ENCODE measurements around the gene HMGN4. TPM values are rescaled to one million over a fixed set of nuclear protein-coding genes. Genes with fewer than 3 reads are reported as not detected.
A peak's percentile ranks its signal among the peaks of the same experiment; 100 is the strongest.

The HMGN4 gene
- polyA plus RNA-seq (2013), result 61.9 TPM

- H3K4me1 ChIP-seq (ENCODE audit: control extremely low read depth in 1 of 4, control insufficient read depth in 4 of 4, insufficient read depth in 4 of 4, low read length in 3 of 4), result peaks cover 12 to 44% (median 33%) of the 10 kb centered on the region in 4 experiments
- ChIA-PET CTCF (interaction anchor here (0.7 to 2.3 kb wide), 9 partner anchors 11 to 197 kb away, joined by 3 to 6 read pairs (median 4); partner anchors contain the start of gene BTN1A1), POLR2A (interaction anchor here (0.7 to 0.9 kb wide), 2 partner anchors 9 to 30 kb away, joined by 3 read pairs; no protein-coding TSS in a partner anchor)
Observed at GRCh38 chr6:26537846-26538571, at the start of gene HMGN4. HMGN4 (plus strand) TSS chr6:26538366; CDS start chr6:26545207, 6,841 bp downstream.

GRCh38 chr6:26489996-26490964 is 47.9 kb upstream of the HMGN4 start:
- H3K9me3 ChIP-seq (ENCODE audit: control extremely low read depth in 1 of 5, control insufficient read depth in 4 of 5, insufficient read depth in 2 of 5, low read depth in 1 of 5, low read length in 4 of 5), result peaks cover 2 to 10% (median 3%) of the 10 kb centered on the region in 5 experiments
- no peak overlapping the region for H3K4me3 ChIP-seq (ENCODE audit: control insufficient read depth in 1 of 7, extremely low read depth in 1 of 7, insufficient read depth in 4 of 7, low read depth in 2 of 7, low read length in 6 of 7)
- ChIA-PET POLR2A (interaction anchor here (0.6 kb wide), 1 partner anchor 134 kb away, joined by 4 read pairs; no protein-coding TSS in a partner anchor), CTCF (interaction anchor here (0.9 to 2.9 kb wide), 8 partner anchors 8 to 149 kb away, joined by 3 to 10 read pairs (median 4); no protein-coding TSS in a partner anchor)
- no peak for DNase-seq
- H3K36me3 ChIP-seq (ENCODE audit: control insufficient read depth in 4 of 4, insufficient read depth in 4 of 4, low read length in 3 of 4), result no peaks in the 10 kb centered on the region
- no peak overlapping the region for H3K27ac ChIP-seq (ENCODE audit: insufficient read depth in 1 of 2, low read depth in 1 of 2, low read length in 2 of 2, poor library complexity in 1 of 2, severe bottlenecking in 2 of 2)
- peaks cover 0 to 17% (median 11%) of the 10 kb centered on the region in 4 experiments for H3K4me1 ChIP-seq (ENCODE audit: control extremely low read depth in 1 of 4, control insufficient read depth in 4 of 4, insufficient read depth in 4 of 4, low read length in 3 of 4)
- H3K27me3 ChIP-seq (replicated peaks in 2 of 5; ENCODE audit: control insufficient read depth in 4 of 5, insufficient read depth in 5 of 5, low read length in 4 of 5), result no peaks in the 10 kb centered on the region
- 100% methylated on average over 5 of the region's 8 CpGs for WGBS (ENCODE audit: insufficient coverage)

More at GRCh38 chr6:26537846-26538571, at the start of gene HMGN4:
- DNase-seq, result peak; percentile 92 to 96 (median 96)
- Histone ChIP-seq H3K36me3 (ENCODE audit: control insufficient read depth in 4 of 4, insufficient read depth in 4 of 4, low read length in 3 of 4) (peaks cover 3% of the 10 kb centered on the region in 4 experiments), H3K9me3 (ENCODE audit: control extremely low read depth in 1 of 5, control insufficient read depth in 4 of 5, insufficient read depth in 2 of 5, low read depth in 1 of 5, low read length in 4 of 5) (no peaks in the 10 kb centered on the region), H3K4me3 (ENCODE audit: control insufficient read depth in 1 of 7, extremely low read depth in 1 of 7, insufficient read depth in 4 of 7, low read depth in 2 of 7, low read length in 6 of 7) (peak within 1 kb of the TSS; percentile 93 to 100 (median 96)), H3K27ac (ENCODE audit: insufficient read depth in 1 of 2, low read depth in 1 of 2, low read length in 2 of 2, poor library complexity in 1 of 2, severe bottlenecking in 2 of 2) (peak within 1 kb of the TSS; percentile 70 to 88), H3K27me3 (replicated peaks in 2 of 5; ENCODE audit: control insufficient read depth in 4 of 5, insufficient read depth in 5 of 5, low read length in 4 of 5) (no peaks in the 10 kb centered on the region)
- WGBS (ENCODE audit: insufficient coverage), result under 1% methylated on average over 39 of the region's 49 CpGs

- Histone ChIP-seq H3K27ac (ENCODE audit: insufficient read depth in 1 of 2, low read depth in 1 of 2, low read length in 2 of 2, poor library complexity in 1 of 2, severe bottlenecking in 2 of 2) (no peak overlapping the region), H3K4me3 (ENCODE audit: control insufficient read depth in 1 of 7, extremely low read depth in 1 of 7, insufficient read depth in 4 of 7, low read depth in 2 of 7, low read length in 6 of 7) (no peak overlapping the region), H3K9me3 (ENCODE audit: control extremely low read depth in 1 of 5, control insufficient read depth in 4 of 5, insufficient read depth in 2 of 5, low read depth in 1 of 5, low read length in 4 of 5) (peaks cover 2 to 10% (median 3%) of the 10 kb centered on the region in 5 experiments), H3K36me3 (ENCODE audit: control insufficient read depth in 4 of 4, insufficient read depth in 4 of 4, low read length in 3 of 4) (no peaks in the 10 kb centered on the region), H3K4me1 (ENCODE audit: control extremely low read depth in 1 of 4, control insufficient read depth in 4 of 4, insufficient read depth in 4 of 4, low read length in 3 of 4) (peaks cover 0 to 4% (median 2%) of the 10 kb centered on the region in 4 experiments), H3K27me3 (replicated peaks in 2 of 5; ENCODE audit: control insufficient read depth in 4 of 5, insufficient read depth in 5 of 5, low read length in 4 of 5) (no peaks in the 10 kb centered on the region)
- WGBS (ENCODE audit: insufficient coverage), result 100% methylated on average over 4 of the region's 5 CpGs
- no peak for DNase-seq
- ChIA-PET POLR2A (no interaction called here), CTCF (interaction anchor here (0.9 to 5.1 kb wide), 5 partner anchors 11 to 150 kb away, joined by 3 to 32 read pairs (median 4); no protein-coding TSS in a partner anchor)
Observed at GRCh38 chr6:26491604-26492003, 46.6 kb upstream of the HMGN4 start.

- POLR2A ChIA-PET, result no interaction called here
- CTCF ChIA-PET, result interaction anchor here (0.6 to 5.1 kb wide), 5 partner anchors 8 to 1294 kb away, joined by 3 to 32 read pairs (median 4); no protein-coding TSS in a partner anchor
Observed at GRCh38 chr6:26493258-26493657, 44.9 kb upstream of the HMGN4 start.

GRCh38 chr6:26494117-26494516 is 44.0 kb upstream of the HMGN4 start:
- Histone ChIP-seq H3K36me3 (ENCODE audit: control insufficient read depth in 4 of 4, insufficient read depth in 4 of 4, low read length in 3 of 4) (no peaks in the 10 kb centered on the region), H3K4me3 (ENCODE audit: control insufficient read depth in 1 of 7, extremely low read depth in 1 of 7, insufficient read depth in 4 of 7, low read depth in 2 of 7, low read length in 6 of 7) (no peak overlapping the region), H3K4me1 (ENCODE audit: control extremely low read depth in 1 of 4, control insufficient read depth in 4 of 4, insufficient read depth in 4 of 4, low read length in 3 of 4) (peaks cover 0 to 10% (median 2%) of the 10 kb centered on the region in 4 experiments), H3K27me3 (replicated peaks in 2 of 5; ENCODE audit: control insufficient read depth in 4 of 5, insufficient read depth in 5 of 5, low read length in 4 of 5) (no peaks in the 10 kb centered on the region), H3K9me3 (ENCODE audit: control extremely low read depth in 1 of 5, control insufficient read depth in 4 of 5, insufficient read depth in 2 of 5, low read depth in 1 of 5, low read length in 4 of 5) (no peaks in the 10 kb centered on the region), H3K27ac (ENCODE audit: insufficient read depth in 1 of 2, low read depth in 1 of 2, low read length in 2 of 2, poor library complexity in 1 of 2, severe bottlenecking in 2 of 2) (no peak overlapping the region)
- POLR2A ChIA-PET, result no interaction called here
- WGBS (ENCODE audit: insufficient coverage), result 100% methylated on average over 1 of the region's 3 CpGs
- CTCF ChIA-PET, result interaction anchor here (1.0 to 5.1 kb wide), 3 partner anchors 9 to 158 kb away, joined by 4 to 32 read pairs (median 4); no protein-coding TSS in a partner anchor
- DNase-seq, result no peak

More at GRCh38 chr6:26493258-26493657, 44.9 kb upstream of the HMGN4 start:
- no peaks in the 10 kb centered on the region for H3K36me3 ChIP-seq (ENCODE audit: control insufficient read depth in 4 of 4, insufficient read depth in 4 of 4, low read length in 3 of 4)
- H3K4me1 ChIP-seq (ENCODE audit: control extremely low read depth in 1 of 4, control insufficient read depth in 4 of 4, insufficient read depth in 4 of 4, low read length in 3 of 4), result peaks cover 0 to 10% (median 2%) of the 10 kb centered on the region in 4 experiments
- peak; percentile 58 to 80 (median 76) for DNase-seq
- WGBS (ENCODE audit: insufficient coverage), result no CpG with 5 or more reads among the region's 2 CpGs
- no peaks in the 10 kb centered on the region for H3K27me3 ChIP-seq (replicated peaks in 2 of 5; ENCODE audit: control insufficient read depth in 4 of 5, insufficient read depth in 5 of 5, low read length in 4 of 5)
- H3K9me3 ChIP-seq (ENCODE audit: control extremely low read depth in 1 of 5, control insufficient read depth in 4 of 5, insufficient read depth in 2 of 5, low read depth in 1 of 5, low read length in 4 of 5), result no peaks in the 10 kb centered on the region
- no peak overlapping the region for H3K27ac ChIP-seq (ENCODE audit: insufficient read depth in 1 of 2, low read depth in 1 of 2, low read length in 2 of 2, poor library complexity in 1 of 2, severe bottlenecking in 2 of 2)
- H3K4me3 ChIP-seq (ENCODE audit: control insufficient read depth in 1 of 7, extremely low read depth in 1 of 7, insufficient read depth in 4 of 7, low read depth in 2 of 7, low read length in 6 of 7), result no peak overlapping the region

GRCh38 chr6:26495281-26495680 is 42.9 kb upstream of the HMGN4 start:
- peaks cover 0 to 13% (median 4%) of the 10 kb centered on the region in 4 experiments for H3K4me1 ChIP-seq (ENCODE audit: control extremely low read depth in 1 of 4, control insufficient read depth in 4 of 4, insufficient read depth in 4 of 4, low read length in 3 of 4)
- POLR2A ChIA-PET, result no interaction called here
- no CpG with 5 or more reads among the region's 1 CpG for WGBS (ENCODE audit: insufficient coverage)
- H3K9me3 ChIP-seq (ENCODE audit: control extremely low read depth in 1 of 5, control insufficient read depth in 4 of 5, insufficient read depth in 2 of 5, low read depth in 1 of 5, low read length in 4 of 5), result no peaks in the 10 kb centered on the region
- H3K27me3 ChIP-seq (replicated peaks in 2 of 5; ENCODE audit: control insufficient read depth in 4 of 5, insufficient read depth in 5 of 5, low read length in 4 of 5), result peaks cover 0 to 2% (median 0%) of the 10 kb centered on the region in 5 experiments
- H3K27ac ChIP-seq (ENCODE audit: insufficient read depth in 1 of 2, low read depth in 1 of 2, low read length in 2 of 2, poor library complexity in 1 of 2, severe bottlenecking in 2 of 2), result no peak overlapping the region
- H3K36me3 ChIP-seq (ENCODE audit: control insufficient read depth in 4 of 4, insufficient read depth in 4 of 4, low read length in 3 of 4), result no peaks in the 10 kb centered on the region
- H3K4me3 ChIP-seq (ENCODE audit: control insufficient read depth in 1 of 7, extremely low read depth in 1 of 7, insufficient read depth in 4 of 7, low read depth in 2 of 7, low read length in 6 of 7), result no peak overlapping the region
- no peak for DNase-seq
- CTCF ChIA-PET, result interaction anchor here (1.2 to 5.1 kb wide), 5 partner anchors 9 to 154 kb away, joined by 3 to 32 read pairs (median 3); no protein-coding TSS in a partner anchor

Data from common myeloid progenitor, CD34-positive (primary cell).